Ovary (tissue), 9 donors: ENCODE measurements around the gene JARID2. TPM values are rescaled to one million over a fixed set of nuclear protein-coding genes. Genes with fewer than 3 reads are reported as not detected.

Experiments
- DNase-seq, 5 donors: peaks; one replicate each; pipeline ENCODE4 v3.0.0-alpha.2; 2019 to 2020
- H3K27ac ChIP-seq, 2 donors: fragments of 200-600 bp; one replicate each; pipeline versions ENCODE4 v1.5.1 to v1.8.0; 2019 to 2022
- H3K27me3 ChIP-seq: fragments of 200-600 bp; one replicate; pipeline ENCODE4 v1.8.0; 2022
- H3K36me3 ChIP-seq: fragments of 200-600 bp; sonication (generic); one replicate; pipeline ENCODE4 v1.5.1; 2019
- H3K4me1 ChIP-seq: one replicate; pipeline ENCODE4 v1.8.1; 2013; ENCODE audit warnings: mild to moderate bottlenecking, moderate library complexity; ENCODE audit not compliant: insufficient read depth
- H3K4me3 ChIP-seq: fragments of 200-600 bp; sonication (generic); one replicate; pipeline ENCODE4 v1.5.1; 2017
- H3K9me3 ChIP-seq, 2 donors: fragments of 200-600 bp in 1 of 2; sonication (generic) in 1 of 2; one replicate each; pipeline versions ENCODE4 v1.5.1 to v1.8.1; 2013 to 2019; ENCODE audit warnings: mild to moderate bottlenecking in 1 of 2, moderate library complexity in 1 of 2
- EP300 ChIP-seq: sonication (generic); formaldehyde crosslinking; IDR thresholded peaks from one replicate; pipeline ENCODE4 v1.6.1; 2017; ENCODE audit warnings: antibody characterized with exemption
- POLR2A ChIP-seq: fragments of 450-650 bp; IDR thresholded peaks from one replicate; pipeline ENCODE4 v1.6.1; 2017; ENCODE audit warnings: antibody characterized with exemption, mild to moderate bottlenecking, moderate library complexity
- WGBS, 3 donors: extraction: QIAGEN DNeasy Blood & Tissue Kit in 1 of 3; methylation state at CpG; one replicate each; pipeline versions ENCODE4 v1.1.5 to v1.1.7; 2013 to 2017; 5-methylcytosine and 5-hydroxymethylcytosine counted together
- intact Hi-C, 4 donors: fragments of 100-400 bp; cut with DNase I; formaldehyde crosslinking; loops; one replicate each; pipeline versions ENCODE4 v1.11.0 to v1.15.1; 2022 to 2023
- polyA plus RNA-seq, 2 donors: library from polyadenylated mRNA; stranded (reverse); fragments of 200-250 nt in 1 of 2; fragments of 350-450 nt in 1 of 2; fragmentation: Illumina TruSeq in 1 of 2; extraction: RNeasy Lipid Tissue Mini Kit (QIAGEN cat#74804) in 1 of 2; gene quantifications; one replicate each; pipeline ENCODE4 v1.2.3, GENCODE V29; 2013 to 2014
- total RNA-seq, 7 donors: library from RNA; depleted of rRNA in 2 of 7; stranded (reverse); fragments of >200 nt in 2 of 7; fragmentation: NEBNext Ultra II Directional in 3 of 7; extraction: Animal tissue kit (Norgen Biotek cat#: 25700) in 3 of 7; gene quantifications; one replicate each; pipeline versions ENCODE4 v1.1.0 to v1.2.4, GENCODE V29; 2016 to 2023
- TF ChIP-seq, protein P1 (sequence below), 3 donors: fragments of 450-650 bp in 2 of 3; fragments of 200-600 bp in 1 of 3; IDR thresholded peaks; one replicate each; pipeline versions ENCODE4 v1.5.1 to v1.8.0; 2016 to 2022; ENCODE audit warnings: antibody characterized with exemption in 3 of 3, mild to moderate bottlenecking in 1 of 3
- donor health status: DM: no; HTN: no; CAD: no; lungs with moderate emphysema.
- donor health status: DM: no; HTN: no; CAD: no.
- donor health status: Bipolar disorder and iron deficiency.
- donor health status: DM: yes; HTN: yes; CAD: no.
- donor health status: DM: no; HTN: no; CAD: no.
- donor health status: DM: yes; HTN: yes; CAD: no.

JARID2 gene
- total and polyA plus RNA-seq, 9 donors = 4.5 to 17.4 (median 8.7) TPM

DNA sequence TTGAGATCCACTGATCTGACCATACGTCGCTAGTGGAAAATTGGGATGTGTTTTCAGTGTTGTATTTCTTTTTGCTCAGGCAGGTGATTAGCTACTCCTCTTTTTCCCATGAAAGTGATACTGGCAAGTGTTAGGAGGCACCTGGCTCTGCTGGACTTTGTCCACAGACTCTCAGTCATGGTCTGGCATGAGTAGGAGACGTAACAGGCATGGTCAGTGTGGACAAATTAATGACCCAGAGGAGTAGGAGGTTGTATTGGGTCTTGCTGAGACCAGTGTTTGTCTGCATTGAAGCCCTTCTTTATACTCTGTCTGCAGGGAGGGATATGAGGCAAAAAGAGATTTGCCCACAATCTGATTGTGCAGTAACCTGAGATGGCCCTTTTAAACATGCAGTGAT is 238.3 kb downstream of the JARID2 start:
- H3K36me3 ChIP-seq = no peaks in the 10 kb centered on the region
- TF ChIP-seq, protein P1, sequence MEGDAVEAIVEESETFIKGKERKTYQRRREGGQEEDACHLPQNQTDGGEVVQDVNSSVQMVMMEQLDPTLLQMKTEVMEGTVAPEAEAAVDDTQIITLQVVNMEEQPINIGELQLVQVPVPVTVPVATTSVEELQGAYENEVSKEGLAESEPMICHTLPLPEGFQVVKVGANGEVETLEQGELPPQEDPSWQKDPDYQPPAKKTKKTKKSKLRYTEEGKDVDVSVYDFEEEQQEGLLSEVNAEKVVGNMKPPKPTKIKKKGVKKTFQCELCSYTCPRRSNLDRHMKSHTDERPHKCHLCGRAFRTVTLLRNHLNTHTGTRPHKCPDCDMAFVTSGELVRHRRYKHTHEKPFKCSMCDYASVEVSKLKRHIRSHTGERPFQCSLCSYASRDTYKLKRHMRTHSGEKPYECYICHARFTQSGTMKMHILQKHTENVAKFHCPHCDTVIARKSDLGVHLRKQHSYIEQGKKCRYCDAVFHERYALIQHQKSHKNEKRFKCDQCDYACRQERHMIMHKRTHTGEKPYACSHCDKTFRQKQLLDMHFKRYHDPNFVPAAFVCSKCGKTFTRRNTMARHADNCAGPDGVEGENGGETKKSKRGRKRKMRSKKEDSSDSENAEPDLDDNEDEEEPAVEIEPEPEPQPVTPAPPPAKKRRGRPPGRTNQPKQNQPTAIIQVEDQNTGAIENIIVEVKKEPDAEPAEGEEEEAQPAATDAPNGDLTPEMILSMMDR (IDR thresholded peaks at IDR 0.05) = no peak
- no peak for TF ChIP-seq POLR2A
- TF ChIP-seq EP300 = no peak
- H3K4me3 ChIP-seq = no peak overlapping the region
- H3K27me3 ChIP-seq = no peaks in the 10 kb centered on the region
- no peaks in the 10 kb centered on the region for H3K9me3 ChIP-seq
- no peak overlapping the region for H3K27ac ChIP-seq
- intact Hi-C loops = no loop called here
- H3K4me1 ChIP-seq = no peaks in the 10 kb centered on the region
- DNase-seq = no peak
- 85 to 97% (median 92%) methylated on average over 3 of the region's 3 CpGs for WGBS, 3 donors

DNA sequence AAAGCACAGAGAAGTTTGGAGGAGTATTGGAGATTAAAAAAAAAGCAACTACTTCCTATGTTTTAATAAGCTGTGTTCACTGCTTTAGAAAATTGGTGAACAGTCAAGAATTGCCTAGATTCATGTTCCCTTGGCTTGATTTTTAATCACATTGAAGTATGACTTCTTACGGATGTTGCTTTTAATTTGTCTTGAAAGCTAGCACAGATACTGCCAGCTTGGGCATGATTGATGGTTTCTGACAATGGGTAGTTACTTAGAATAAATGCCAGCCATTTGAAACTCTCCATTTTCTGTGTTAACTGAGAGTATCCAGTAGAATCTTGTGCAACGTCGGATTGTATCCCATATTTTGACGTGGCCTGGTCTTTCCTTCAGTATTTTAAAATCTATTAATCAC is 239.0 kb downstream of the JARID2 start:
- no peak overlapping the region for H3K4me3 ChIP-seq

DNA sequence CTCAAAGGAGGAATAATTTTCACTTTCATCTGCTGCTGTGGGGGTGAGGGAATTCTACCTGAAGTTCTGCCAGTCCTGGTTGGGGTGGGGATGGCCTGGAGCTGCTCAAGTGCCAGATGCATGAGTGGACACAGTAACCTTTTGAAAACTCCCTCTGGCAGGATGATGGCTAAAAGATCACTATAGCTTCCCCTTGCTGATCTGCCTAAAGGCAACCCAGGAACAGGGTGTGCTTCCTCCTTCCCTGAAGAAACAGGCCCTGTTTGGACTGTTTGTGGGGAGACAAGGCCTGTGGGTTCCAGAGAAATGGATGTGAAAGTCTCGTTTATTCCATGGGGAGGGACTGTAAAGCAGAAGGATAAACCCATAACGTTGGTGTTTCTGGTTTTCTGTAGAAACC is 240.1 kb downstream of the JARID2 start:
- Histone ChIP-seq H3K27me3 (no peaks in the 10 kb centered on the region), H3K9me3 (no peaks in the 10 kb centered on the region), H3K27ac (no peak overlapping the region), H3K4me1 (no peaks in the 10 kb centered on the region), H3K4me3 (no peak overlapping the region), H3K36me3 (no peaks in the 10 kb centered on the region)
- DNase-seq = no peak
- intact Hi-C loops = loop anchor here in 1 of 4 donors (5.0 kb wide), 1 partner anchor 39 kb away; no protein-coding TSS in a partner anchor
- no peak for TF ChIP-seq EP300
- TF ChIP-seq, protein P1 (IDR thresholded peaks at IDR 0.05) = no peak
- no peak for TF ChIP-seq POLR2A
- WGBS, 3 donors = 73 to 83% (median 79%) methylated on average over 2 of the region's 2 CpGs

More for the DNA sequence above, 239.0 kb downstream of the JARID2 start:
- Histone ChIP-seq H3K9me3 (no peaks in the 10 kb centered on the region), H3K27me3 (no peaks in the 10 kb centered on the region), H3K4me1 (no peaks in the 10 kb centered on the region), H3K27ac (no peak overlapping the region), H3K36me3 (no peaks in the 10 kb centered on the region)
- no peak for DNase-seq
- WGBS, 3 donors = 86 to 97% (median 91%) methylated on average over 4 of the region's 4 CpGs
- TF ChIP-seq, protein P1 (IDR thresholded peaks at IDR 0.05) = no peak
- TF ChIP-seq POLR2A (no peak), EP300 (no peak)
- intact Hi-C loops = loop anchor here in 1 of 4 donors (5.0 kb wide), 1 partner anchor 38 kb away; no protein-coding TSS in a partner anchor

DNA sequence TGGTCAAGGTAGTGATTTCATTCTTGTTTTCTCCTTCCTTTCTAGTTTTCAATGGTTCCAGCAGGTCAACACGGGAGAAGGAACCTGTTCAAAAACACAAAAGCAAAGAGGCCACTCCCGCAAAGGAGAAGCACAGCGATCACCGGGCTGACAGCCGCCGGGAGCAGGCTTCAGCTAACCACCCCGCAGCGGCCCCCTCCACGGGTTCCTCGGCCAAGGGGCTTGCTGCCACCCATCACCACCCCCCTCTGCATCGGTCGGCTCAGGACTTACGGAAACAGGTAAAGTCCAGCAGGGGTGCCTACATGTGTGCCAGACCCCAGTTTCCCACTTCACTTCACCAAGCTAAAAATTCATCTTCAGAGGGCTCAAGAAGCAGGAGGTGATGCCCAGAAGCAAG is 241.4 kb downstream of the JARID2 start:
- intact Hi-C loops = loop anchor here in 1 of 4 donors (5.0 kb wide), 1 partner anchor 40 kb away; no protein-coding TSS in a partner anchor
- no peaks in the 10 kb centered on the region for H3K27me3 ChIP-seq
- DNase-seq = no peak
- H3K36me3 ChIP-seq = no peaks in the 10 kb centered on the region
- H3K9me3 ChIP-seq = no peaks in the 10 kb centered on the region
- 94 to 97% (median 96%) methylated on average over 13 of the region's 13 CpGs for WGBS, 3 donors
- TF ChIP-seq EP300 (no peak), POLR2A (no peak)
- TF ChIP-seq, protein P1 (IDR thresholded peaks at IDR 0.05) = no peak
- H3K4me1 ChIP-seq = peaks cover 7% of the 10 kb centered on the region
- H3K4me3 ChIP-seq = no peak overlapping the region
- no peak overlapping the region for H3K27ac ChIP-seq
